Tibial nerve (tissue), 3 donors: Measurements from ENCODE around the gene KMO.

Source experiments
- CTCF ChIP-seq, 5 experiments: fragments of 200-600 bp in 3 of 5; fragments of 450-650 bp in 2 of 5; sonication (generic) in 3 of 5; IDR thresholded peaks; one replicate each; pipeline ENCODE4 v1.5.1; 2016 to 2019; ENCODE audit warnings: antibody characterized with exemption in 5 of 5, mild to moderate bottlenecking in 3 of 5, moderate library complexity in 2 of 5
- POLR2A ChIP-seq, 2 donors: fragments of 450-650 bp; IDR thresholded peaks; one replicate each; pipeline ENCODE4 v1.6.1; 2017; ENCODE audit warnings: antibody characterized with exemption in 2 of 2, mild to moderate bottlenecking in 2 of 2, moderate library complexity in 2 of 2

- no peak for TF ChIP-seq CTCF (IDR thresholded peaks at IDR 0.05)
- no peak for TF ChIP-seq POLR2A (IDR thresholded peaks at IDR 0.05)
Observed at GRCh38 chr1:241548008-241548407, 15.8 kb downstream of the KMO start.
